ENCODE measurements around the gene PAAF1.

DNA sequence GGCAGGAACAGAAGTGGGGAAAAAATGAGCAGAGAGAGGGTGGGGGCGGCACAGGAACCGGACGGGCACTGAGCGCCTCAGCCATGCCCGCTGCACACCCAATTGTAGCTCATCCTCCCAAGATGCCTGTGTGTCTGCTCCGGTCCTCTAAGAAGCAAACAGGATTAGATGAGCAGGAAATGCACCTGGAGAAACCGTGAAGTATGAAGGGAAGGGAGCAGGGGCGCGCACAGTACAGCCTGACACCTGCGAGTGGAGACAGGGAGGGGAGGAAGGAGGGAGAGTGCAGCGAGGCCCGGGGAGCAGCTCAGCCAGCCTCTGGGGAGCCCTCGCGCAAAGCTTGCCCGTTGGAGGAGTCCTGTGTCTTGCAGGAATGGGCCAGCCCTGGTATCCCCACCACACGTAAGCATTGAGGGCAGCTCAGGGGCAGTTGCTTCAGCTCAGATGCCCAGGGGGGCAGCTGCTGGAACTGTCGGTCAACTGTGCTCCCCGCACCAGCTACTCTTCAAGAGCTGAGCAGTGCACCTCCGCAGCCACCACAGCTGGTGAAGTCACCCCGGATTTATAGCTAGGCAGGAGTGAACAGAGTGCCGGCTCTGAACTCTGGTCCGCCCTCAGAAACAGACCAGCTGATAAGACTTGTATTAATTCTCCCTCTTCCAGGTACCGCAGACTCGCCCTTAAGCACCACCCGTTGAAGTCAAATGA lies 81.0 kb downstream of the PAAF1 start:
- TF ChIP-seq POLR2A (IDR thresholded peaks at IDR 0.05) = no peak
- TF ChIP-seq, protein P1, sequence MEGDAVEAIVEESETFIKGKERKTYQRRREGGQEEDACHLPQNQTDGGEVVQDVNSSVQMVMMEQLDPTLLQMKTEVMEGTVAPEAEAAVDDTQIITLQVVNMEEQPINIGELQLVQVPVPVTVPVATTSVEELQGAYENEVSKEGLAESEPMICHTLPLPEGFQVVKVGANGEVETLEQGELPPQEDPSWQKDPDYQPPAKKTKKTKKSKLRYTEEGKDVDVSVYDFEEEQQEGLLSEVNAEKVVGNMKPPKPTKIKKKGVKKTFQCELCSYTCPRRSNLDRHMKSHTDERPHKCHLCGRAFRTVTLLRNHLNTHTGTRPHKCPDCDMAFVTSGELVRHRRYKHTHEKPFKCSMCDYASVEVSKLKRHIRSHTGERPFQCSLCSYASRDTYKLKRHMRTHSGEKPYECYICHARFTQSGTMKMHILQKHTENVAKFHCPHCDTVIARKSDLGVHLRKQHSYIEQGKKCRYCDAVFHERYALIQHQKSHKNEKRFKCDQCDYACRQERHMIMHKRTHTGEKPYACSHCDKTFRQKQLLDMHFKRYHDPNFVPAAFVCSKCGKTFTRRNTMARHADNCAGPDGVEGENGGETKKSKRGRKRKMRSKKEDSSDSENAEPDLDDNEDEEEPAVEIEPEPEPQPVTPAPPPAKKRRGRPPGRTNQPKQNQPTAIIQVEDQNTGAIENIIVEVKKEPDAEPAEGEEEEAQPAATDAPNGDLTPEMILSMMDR (IDR thresholded peaks at IDR 0.05 in 4 of 5, conservative IDR thresholded peaks at IDR 0.05 in 1 of 5) = no peak
